ENCODE measurements around the gene CCDC12.

CCDC12 gene

DNA sequence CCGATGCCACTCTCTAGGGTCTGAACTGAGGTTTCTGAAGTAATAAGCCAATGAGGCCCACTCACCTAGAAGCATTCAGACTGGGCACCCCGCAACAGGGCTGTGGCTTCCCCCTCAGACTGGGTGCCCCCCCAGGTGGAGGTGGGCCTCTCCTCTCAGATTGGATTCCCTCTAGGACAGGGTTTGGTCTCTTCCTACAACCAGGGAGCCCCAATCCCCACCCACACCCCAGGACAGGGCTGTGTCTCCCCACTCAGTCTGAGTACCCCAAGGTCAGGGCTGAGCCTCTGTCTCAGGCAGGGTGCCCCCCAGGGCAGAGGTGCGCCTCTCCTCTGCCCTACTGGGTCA is 71.4 kb downstream of the CCDC12 start:
- DNase-seq (ENCODE audit: low spot score), result no peak

DNA sequence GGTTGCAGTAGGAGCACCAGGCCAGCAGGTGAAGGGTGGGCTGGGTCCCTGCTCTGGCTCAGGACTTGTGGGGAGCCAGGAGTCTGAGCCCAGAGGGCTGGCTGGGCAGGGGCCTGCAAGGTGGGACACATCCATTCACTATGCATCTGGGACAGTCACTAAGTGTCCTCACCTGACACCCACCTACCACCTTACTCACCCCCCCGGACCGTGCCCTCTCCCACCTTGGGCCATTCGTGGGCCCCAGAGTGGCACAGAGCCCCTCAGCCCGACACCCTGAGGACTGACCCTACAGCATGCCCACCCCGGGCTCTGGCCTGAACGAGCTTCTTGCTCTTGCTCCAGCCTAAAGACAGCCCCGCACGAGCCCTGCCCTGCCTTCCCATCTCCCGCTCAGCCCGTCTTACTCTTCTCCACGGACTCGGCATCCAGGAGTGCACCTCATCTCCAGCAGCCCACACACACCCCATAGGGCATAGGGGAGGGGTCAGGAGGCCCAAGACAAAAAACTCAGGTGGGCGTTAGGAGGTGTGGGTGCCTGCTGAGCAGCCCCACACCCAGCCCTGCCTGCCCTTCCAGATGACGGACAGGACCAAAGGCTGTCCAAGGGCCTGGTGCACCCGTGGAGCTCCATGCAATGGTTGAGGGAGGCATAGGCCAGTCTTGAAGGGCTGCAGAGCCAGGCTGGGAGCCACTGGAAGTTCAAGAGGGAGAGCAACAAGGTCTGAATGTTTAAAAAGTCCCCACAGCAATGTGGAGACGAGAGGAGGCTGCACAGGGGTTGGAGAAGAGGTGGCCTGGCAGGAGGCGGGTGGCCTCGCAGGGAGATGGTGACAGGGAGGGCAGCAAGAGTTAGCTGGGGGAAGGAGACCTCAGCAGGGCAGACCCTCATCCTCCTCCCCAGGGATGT is 72.0 kb downstream of the CCDC12 start:
- no peak for DNase-seq (ENCODE audit: low spot score)

DNA sequence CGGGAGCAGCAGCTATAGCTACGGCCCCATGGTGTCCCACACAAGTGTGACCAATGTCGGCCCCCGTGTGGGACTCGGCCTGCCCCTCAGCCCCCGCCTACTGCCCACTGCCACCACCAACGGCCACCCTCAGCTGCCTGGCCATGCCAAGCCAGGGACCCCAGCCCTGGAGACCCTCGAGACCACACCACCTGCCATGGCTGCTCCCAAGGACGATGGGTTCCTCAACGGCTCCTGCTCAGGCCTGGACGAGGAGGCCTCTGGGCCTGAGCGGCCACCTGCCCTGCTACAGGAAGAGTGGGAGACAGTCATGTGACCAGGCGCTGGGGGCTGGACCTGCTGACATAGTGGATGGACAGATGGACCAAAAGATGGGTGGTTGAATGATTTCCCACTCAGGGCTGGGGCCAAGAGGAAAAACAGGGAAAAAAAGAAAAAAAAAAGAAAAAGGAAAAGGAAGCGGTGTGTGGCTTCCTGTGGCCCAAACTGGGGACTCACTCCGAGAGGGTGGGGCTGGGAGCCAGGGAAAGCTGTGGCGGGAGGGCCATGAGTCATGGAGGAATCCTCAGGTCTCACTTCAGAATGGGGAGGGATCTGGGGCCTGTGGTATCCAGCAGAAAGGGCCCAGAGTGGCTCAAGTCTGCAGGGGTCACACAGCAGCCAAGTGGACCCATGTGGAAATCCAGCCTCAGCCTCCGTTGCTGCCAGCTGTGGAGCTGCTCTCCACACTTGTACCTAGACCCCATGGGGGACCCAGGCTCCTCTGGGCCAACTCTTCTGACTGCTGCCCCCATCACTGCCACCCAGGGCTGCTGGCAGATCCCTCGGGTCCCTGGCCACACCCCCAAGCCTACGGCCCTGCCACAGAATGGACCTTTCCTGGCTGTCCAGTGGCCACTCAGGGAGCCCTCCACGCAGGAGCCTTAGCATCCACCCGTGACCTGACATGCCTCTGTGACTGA is 72.9 kb downstream of the CCDC12 start:
- no peak for DNase-seq (ENCODE audit: low spot score)

DNA sequence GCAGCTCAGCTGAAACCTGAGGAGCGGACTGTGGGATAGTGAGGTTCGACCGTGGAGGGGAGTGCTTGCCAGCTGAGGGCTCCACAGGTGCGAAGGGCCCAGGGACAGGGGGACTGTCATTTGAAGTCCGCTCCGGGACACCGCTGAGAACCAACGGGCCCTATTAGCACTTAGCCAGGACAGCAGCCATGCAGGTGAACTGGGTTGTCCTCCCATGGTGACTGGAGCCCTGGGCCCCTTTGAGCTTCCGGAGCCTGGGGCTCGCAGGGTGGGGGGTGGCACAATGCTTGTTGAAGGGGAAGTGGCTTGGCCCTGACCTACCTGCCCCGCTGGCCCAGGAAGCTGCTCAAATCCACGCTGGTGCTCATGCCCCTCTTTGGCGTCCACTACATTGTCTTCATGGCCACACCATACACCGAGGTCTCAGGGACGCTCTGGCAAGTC is 74.3 kb downstream of the CCDC12 start:
- DNase-seq (ENCODE audit: low spot score), result no peak

DNA sequence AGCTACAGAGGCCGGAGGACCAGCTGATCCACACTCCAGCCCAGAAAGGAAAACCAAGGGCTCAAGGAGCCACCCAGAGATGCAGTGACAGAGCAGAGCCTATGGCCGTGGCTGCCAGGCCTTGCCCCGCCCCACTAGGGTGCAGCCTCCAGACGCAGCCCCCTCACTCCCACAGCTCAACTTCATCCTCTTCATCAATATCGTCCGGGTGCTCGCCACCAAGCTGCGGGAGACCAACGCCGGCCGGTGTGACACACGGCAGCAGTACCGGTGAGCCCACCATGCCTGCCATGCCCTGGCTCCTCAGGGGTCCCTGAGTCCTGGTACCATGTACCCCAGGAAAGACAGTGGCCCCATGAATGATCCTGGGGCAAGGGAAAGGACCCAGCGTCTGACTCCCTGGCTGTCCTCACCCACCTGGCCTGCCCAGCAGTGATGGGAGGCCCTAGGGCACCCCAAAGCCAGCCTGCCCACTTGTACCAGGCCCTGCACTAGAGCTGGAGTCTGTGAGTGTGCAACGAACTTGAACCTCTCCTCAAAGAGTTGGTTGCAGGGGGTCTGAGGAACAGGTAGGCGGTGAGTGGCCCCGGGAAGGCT is 74.9 kb downstream of the CCDC12 start:
- no peak for DNase-seq (ENCODE audit: low spot score)

DNA sequence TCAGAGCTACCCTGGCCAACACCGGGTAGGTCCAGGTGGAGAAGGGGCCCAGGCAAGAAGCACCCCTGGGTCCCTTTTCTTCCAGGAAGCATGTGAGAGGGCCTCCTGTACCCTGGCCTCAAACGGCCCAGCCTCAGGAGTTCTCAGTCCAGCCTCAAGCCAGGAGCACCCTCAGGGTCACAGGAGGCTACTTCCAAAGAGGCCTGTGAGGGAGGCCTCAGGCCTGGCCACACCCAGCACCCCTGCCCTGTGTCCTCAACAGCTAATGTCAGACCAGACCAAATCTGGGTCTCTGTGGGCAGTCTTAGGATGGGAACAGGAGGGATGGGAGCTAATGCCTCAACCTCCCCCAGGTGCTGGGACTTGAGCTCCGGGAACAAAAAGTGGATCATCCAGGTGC is 75.5 kb downstream of the CCDC12 start:
- no peak for DNase-seq (ENCODE audit: low spot score)

DNA sequence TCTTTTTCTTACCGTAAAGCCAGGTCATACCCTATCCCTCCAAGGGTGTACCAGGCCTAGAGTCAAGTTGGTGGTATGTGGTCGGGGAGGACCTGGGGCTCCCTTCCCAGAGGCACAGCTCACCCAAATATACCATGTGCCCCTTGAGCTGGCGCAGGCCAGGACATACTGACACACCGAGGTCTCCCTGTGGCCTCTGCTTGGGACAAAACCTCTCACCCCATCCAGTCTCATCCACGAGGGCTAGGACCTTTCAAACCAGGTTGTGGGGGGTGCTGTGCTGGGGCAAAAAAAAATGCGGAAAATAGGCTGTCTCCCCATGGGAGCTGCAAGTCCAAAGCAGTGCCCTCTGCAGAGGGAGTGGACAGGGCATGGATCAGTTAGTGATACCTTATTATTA is 76.2 kb downstream of the CCDC12 start:
- DNase-seq (ENCODE audit: low spot score), result no peak

DNA sequence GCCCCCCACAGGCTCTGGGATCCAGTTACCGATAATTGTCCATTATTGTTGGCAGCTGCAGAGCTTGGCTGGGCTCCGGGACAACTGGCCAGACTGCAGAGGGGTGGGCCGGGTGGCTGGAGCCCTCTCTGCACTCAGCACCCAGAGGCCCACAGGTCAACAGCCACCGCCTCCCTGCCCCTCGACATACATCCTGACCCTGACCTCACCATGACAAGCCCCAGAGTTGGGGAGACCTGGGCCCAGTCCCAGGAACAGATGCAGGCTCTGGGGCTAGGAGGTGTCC is 76.6 kb downstream of the CCDC12 start:
- no peak for DNase-seq (ENCODE audit: low spot score)

DNA sequence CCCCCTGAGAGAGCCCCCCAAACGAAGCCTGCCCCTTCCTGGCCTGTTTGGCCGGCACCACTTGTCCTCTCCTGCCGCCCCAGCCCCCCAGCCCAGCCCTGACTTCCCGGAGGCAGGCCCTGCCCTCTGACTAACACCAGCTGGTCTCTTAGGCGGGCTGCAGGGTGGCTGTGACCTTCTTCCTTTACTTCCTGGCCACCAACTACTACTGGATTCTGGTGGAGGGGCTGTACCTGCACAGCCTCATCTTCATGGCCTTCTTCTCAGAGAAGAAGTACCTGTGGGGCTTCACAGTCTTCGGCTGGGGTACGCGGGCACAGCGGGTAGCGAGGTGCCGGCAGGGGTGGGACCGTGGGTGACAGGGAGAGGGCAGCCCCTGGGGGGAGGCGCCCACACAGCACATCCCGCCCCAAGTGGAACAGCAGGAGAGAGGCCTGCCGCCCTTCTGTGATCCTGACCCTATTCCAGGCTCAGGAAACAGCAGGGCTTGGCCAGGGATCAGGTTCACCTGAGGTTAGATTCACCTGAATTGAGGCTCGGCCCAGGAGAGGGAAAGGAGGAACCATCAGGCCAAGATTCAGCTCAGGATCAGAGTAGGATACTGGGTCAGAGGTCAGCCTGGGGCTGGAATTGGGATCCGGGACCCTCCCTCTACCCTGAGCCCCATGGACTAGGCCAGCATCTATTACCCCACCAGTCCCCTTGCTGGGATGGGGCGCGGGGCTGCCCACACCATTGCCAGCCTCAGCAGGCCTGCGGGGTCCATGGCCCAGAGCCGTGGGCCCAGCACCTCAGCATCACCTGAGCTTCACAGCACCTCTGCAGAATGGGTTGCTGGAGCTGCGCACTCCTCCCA is 77.2 kb downstream of the CCDC12 start:
- no peak for DNase-seq (ENCODE audit: low spot score)

DNA sequence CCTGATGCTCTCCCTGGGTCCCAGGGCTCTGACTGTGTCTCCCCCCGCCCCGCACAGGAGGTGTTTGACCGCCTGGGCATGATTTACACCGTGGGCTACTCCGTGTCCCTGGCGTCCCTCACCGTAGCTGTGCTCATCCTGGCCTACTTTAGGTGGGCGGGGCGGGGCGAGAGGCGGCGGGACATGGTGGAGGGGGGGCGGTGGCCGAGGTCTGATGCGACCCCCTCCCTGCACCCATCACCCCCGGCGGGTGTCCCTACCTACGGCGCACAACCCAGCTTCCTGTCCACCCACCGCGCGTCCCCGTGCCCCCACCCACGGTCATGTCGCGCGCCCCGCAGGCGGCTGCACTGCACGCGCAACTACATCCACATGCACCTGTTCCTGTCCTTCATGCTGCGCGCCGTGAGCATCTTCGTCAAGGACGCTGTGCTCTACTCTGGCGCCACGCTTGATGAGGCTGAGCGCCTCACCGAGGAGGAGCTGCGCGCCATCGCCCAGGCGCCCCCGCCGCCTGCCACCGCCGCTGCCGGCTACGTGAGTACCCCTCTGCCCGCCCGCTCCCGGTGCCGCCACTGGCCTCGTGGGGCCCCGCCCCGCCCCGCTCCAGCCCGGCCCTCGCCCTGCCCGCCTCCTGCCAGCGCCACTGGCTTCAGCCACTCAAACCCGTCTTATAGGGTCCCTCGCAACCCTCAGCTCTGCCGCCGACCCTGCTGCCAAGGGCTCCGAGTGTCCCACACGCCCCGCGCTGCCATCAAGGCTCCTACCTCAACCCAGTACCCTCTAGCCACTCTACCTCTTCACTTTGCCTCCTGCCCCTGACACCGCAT is 78.0 kb downstream of the CCDC12 start:
- no peak for DNase-seq (ENCODE audit: low spot score)

DNA sequence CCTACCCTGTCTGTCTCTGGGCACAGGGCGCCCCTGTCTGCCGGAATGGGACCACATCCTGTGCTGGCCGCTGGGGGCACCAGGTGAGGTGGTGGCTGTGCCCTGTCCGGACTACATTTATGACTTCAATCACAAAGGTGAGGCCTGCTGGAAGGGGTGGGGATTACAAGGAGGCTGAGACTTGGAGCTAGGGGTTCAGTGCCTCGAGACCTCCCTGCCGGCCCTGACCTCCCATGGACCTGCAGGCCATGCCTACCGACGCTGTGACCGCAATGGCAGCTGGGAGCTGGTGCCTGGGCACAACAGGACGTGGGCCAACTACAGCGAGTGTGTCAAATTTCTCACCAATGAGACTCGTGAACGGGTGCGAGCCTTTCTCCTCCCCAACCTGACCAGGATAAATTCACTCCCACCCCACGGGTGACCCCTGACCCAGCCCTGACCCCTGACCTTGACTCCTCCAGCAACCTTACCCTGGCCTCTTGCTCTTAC is 78.7 kb downstream of the CCDC12 start:
- no peak for DNase-seq (ENCODE audit: low spot score)

DNA sequence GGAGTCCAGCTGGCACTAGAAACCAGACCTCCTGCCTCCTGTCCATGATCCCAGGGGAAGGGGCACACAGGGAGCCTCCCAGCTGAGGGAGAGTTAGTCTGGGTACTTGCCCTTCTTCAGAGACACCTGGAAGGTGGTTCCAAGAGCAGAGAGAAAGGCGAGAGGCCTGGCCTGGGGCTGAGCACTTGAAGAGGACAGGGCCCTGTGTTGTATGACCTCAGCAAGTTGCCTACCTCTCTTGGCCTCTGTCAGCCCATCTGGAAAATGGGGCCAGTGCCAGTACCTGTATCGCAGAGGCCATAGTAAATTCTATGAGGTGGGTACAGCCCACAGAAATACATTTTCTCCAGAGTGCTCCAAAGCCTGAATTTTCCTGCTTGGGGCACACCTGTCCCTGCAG is 79.5 kb downstream of the CCDC12 start:
- DNase-seq (ENCODE audit: low spot score), result no peak

DNA sequence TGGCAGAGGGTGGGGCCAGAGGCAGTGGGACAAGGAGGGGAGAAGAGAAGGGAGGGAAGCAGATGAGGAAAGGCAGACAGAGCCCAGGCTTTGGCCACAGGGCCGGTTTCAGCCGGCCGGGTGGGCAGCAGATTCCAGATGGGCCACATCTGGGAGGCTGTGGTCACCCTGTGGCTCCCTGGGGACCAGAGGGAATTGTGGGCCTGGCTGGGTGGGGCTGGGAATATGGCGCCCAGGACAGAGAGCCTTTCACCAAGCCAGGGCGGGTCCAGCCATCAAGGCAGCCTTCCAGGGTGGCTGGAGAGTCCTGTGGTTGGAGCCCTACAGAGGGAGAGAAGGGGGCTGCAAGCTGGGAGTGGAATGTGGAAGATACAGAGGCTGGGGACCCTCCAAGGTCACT is 80.2 kb downstream of the CCDC12 start:
- no peak for DNase-seq (ENCODE audit: low spot score)

DNA sequence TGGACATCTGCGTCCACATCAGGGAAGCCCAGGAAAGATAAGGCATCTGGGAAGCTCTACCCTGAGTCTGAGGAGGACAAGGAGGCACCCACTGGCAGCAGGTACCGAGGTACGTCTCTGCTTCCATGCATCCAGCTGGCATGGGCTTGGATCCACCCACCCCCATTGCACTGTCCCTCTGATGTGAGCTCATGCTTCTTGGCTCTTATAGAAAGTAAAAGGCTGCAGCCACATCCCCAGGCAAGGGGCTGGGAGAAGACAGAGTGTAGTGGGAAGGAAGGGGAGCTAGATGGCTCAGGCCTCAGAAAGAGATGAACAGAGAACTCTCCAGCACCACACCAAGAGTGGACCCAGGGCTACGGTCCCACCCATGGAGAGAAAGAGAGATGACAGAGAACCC is 80.8 kb downstream of the CCDC12 start:
- no peak for DNase-seq (ENCODE audit: low spot score)

DNA sequence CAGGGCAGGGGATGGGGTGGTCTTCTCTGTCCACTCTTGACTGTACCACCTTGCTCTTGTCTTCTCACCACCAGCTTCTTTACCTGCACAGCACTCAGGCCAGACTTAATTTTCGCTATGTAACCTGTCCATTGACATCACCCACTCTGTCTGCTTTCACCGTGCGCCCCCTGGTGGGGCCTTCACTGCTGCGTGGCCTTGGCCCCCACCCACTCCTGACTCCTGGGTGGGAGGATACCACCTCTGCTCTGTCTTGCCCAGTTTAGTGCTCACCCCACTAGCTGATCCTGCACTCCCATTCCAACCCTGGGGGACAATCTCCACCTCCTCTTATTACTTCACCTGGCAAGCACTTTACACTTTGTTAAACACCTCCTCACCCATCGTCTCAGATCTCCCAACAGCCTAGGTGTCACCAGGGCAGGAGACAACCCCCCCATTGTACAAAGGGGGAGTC is 81.3 kb downstream of the CCDC12 start:
- DNase-seq (ENCODE audit: low spot score), result peak; percentile 50

DNA sequence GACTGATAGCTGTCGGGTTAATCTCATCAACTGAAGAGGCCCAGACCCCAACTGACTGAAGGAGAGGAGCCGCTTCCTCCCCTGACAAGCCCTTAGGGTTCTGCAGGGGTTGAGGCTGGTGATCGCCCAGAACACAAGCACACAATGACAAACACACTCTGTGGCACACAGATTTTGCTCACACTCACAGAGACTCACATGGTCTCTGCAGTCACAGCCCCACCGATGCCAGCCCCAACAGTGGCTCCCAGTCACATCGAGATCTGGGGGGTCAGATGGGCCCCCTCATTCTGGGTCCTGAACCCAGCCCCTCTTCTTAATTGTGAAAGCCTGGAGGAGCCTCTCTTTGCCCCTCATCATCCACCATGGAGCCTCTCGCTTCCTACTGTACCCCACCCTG is 82.3 kb downstream of the CCDC12 start:
- DNase-seq (ENCODE audit: low spot score), result no peak

DNA sequence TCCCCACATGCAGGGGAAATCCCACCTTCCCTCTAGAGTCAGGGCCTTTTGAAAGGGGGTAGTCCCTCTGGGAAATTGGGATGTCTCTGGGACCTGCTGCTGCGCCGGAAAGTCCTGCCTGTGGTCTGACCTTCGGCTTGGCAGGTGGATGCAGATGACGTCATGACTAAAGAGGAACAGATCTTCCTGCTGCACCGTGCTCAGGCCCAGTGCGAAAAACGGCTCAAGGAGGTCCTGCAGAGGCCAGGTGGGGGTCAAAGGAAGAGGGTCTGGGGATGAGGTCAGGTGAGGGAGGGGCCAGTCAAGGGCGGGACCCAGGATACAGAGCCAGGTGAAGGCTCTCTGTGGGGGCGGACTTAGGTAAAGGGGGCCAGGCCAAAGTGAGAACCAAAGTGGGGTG is 82.8 kb downstream of the CCDC12 start:
- DNase-seq (ENCODE audit: low spot score), result no peak

DNA sequence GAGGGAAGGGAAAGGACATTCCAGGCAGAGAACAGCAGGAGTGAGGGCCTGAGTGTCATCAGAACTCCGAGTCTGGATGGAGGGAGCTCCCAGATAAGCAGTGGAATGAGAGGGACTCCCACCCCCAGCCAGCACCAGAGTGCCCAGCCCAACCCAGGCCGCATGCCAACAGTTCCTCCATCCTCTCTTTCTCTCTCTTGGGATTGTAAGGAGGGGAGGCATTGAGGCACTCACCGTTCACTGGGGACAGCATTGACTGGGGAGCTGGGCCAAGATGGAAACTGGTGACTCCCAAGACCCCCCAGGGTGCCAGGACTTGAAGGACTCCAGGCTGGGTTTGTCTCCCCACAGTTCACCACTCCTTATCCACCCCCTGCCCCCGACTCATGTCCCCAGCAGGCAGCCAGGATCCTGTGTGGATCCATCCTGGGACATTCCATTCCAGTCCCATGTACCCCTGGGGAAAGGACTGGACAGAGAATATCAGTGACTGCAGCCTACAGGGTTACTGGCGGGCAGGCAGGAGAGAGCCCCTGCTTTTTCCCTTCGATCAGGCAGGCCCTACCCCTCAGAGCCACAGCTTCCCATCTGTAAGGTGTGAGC is 83.3 kb downstream of the CCDC12 start:
- DNase-seq (ENCODE audit: low spot score), result no peak

DNA sequence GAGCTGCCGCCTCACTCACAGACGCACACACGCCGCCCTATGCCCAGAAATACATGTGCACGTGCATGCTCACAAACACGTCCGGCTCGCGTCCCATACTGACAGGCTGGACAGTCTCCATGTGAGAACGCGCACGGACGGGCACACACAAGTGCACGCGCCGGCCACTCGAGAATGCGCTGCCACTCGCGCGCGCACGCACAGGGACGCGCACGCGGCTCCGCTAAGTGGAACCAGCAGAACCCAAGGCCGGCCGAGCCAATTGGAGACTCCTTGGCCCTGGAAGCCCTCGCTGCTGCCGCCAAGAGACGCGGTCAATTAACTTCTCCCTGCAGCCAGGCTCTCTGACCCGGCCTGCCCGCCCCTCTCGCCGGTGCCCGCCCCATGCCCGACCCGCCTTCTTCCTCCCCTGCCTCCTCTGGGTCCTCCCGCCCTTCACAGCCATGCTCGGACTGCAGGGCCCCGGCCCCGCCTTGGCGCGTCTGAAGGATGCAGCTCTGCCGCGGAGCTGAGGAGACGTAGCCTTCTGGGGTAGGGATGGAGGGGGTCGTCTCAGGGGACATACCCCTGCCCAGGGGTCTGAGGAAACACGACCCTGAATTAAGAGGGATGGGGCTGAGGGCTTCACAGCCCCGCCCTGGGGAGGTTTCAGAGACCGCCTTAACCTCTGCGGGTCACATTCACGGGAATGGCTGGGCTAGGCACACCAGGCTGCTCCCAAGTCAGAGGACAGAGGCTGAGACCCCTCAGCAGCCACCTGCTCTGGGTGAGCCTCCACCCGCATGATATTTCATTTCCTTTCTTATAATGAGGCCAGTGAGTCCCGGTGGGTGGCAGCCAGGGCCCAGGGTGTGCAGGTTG is 84.0 kb downstream of the CCDC12 start:
- DNase-seq (ENCODE audit: low spot score), result peak; percentile 81

Measured in cerebellar cortex (tissue), 1 donor.